Omental fat pad (tissue), 4 donors: ENCODE measurements around the gene PHF12. TPM values are rescaled to one million over a fixed set of nuclear protein-coding genes. Genes with fewer than 3 reads are reported as not detected.
A peak's percentile ranks its signal among the peaks of the same experiment; 100 is the strongest.

ENCODE experiments used
- ATAC-seq: fragments of 150-250 bp; one replicate; pipeline ENCODE4 v1.9.1; 2016; ENCODE audit warnings: mild to moderate bottlenecking, moderate library complexity; ENCODE audit not compliant: low FRiP score
- DNase-seq: peaks from one replicate; pipeline ENCODE4 v3.0.0-alpha.2; 2019; ENCODE audit warnings: low spot score
- total RNA-seq, 4 donors: library from RNA; depleted of rRNA; stranded (reverse); fragments of >200 nt; gene quantifications; one replicate each; pipeline ENCODE4 v1.1.0, GENCODE V29; 2016
- TF ChIP-seq, protein P1 (sequence below), 3 donors: fragments of 450-650 bp; IDR thresholded peaks; one replicate each; pipeline ENCODE4 v1.5.1; 2016 to 2017; ENCODE audit warnings: antibody characterized with exemption in 3 of 3, mild to moderate bottlenecking in 3 of 3, moderate library complexity in 2 of 3

The PHF12 gene
- total RNA-seq, 4 donors from 2014 or later = 15.6 to 47.1 (median 27.6) TPM

DNA sequence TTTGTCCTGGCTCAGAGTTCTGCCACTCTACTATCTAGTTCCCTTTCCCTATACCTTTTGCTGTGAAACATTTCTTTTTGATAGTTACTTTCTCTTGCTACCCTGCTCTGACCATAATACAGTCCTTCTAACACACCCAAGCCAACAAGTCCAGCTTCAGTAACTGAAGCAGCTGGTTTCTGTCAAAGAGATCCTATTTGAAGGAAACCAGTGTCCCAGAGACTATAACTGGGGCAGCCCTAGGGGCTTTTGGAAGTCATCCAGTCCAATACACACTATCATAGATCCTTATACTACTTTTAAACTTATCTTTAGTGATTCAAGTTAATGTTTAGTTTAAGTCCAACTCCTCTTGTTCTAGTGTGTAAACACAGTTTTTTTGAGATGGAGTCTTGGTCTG lies 31.1 kb downstream of the PHF12 start:
- ATAC-seq (no peak), DNase-seq (no peak)
- TF ChIP-seq, protein P1, sequence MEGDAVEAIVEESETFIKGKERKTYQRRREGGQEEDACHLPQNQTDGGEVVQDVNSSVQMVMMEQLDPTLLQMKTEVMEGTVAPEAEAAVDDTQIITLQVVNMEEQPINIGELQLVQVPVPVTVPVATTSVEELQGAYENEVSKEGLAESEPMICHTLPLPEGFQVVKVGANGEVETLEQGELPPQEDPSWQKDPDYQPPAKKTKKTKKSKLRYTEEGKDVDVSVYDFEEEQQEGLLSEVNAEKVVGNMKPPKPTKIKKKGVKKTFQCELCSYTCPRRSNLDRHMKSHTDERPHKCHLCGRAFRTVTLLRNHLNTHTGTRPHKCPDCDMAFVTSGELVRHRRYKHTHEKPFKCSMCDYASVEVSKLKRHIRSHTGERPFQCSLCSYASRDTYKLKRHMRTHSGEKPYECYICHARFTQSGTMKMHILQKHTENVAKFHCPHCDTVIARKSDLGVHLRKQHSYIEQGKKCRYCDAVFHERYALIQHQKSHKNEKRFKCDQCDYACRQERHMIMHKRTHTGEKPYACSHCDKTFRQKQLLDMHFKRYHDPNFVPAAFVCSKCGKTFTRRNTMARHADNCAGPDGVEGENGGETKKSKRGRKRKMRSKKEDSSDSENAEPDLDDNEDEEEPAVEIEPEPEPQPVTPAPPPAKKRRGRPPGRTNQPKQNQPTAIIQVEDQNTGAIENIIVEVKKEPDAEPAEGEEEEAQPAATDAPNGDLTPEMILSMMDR (IDR thresholded peaks at IDR 0.05) = no peak

DNA sequence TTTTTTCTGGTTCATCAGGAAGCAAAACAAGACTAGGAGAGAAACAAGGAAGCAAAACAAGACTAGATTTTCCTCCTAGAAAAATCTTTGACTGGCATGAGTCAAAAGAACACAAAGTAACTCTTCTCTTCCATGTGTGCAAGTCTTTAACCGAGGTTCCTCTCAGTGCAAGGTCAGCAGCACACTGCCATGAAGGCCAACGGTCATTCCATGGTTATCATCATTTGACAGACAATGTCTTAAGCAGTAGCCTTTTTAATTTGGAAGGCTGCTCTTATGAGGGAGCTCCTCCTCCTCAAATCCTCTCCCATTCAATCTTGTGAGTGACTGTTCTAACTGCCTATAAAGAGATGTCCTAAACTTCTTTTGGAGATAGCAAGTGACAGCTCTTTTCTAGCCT lies 33.0 kb downstream of the PHF12 start:
- DNase-seq = no peak
- TF ChIP-seq, protein P1 (IDR thresholded peaks at IDR 0.05) = no peak
- no peak for ATAC-seq

DNA sequence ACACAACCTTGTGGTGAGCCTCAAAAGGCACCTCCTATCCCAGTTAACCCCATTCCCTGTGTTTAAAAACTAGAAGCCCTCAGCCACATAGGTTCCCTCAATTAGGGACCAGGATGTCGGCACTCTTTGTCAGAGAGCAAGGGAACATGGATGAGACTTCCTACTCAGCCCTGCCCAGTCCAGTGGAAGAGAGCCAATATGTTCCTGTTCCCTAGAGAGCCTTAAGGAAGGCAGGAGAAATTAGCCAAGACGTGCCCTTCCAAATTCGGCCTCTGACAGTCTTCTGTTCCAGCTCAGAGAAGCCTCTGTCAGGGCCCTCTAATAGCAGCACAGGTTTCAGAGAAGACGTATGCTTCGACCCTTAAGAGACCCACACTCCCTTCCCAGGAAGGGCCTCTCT lies 33.9 kb downstream of the PHF12 start:
- TF ChIP-seq, protein P1 (IDR thresholded peaks at IDR 0.05) = no peak
- ATAC-seq (no peak), DNase-seq (no peak)

DNA sequence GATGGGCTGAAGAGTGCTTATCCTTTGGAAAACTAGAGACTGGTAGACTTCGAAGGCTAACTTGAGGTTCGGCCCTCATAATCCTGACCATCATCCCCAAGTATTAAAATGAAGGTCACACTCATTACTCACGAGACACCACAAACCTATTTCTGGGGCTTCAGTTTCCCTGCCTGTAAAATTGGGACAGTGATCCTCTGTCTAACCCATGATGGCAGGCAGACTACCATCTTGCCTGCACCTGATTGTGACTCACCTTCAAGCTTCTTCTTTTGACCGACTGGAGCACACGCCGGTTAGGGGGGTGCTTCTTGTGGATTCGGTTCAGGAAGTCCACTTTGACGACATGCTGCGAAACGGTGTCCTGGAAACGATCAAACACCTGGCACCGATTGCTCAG lies 34.3 kb downstream of the PHF12 start:
- DNase-seq (no peak), ATAC-seq (no peak)
- TF ChIP-seq, protein P1 (IDR thresholded peaks at IDR 0.05) = no peak

GRCh38 chr17:28916302-28916934 lies 34.9 kb downstream of the PHF12 start:
- ATAC-seq = no peak

DNA sequence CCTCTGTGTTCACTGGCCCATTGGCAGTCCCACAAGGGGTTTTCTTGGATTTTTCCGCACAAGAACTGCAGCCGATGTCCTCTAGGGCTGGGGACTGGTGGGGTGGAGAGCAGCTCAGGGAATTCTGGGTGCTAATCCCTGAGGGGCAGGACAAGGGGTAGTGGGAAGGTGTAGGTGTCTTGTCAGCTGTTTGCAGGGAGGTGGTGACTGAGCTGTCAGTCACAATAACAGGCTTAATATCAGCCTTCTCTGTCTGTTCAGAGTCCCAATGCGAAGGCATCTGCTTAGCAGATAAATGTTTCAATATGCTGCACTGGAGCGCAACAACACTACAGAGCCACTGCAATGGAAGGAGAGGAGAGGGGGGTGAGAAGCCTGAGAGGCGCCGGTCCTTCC lies 38.4 kb downstream of the PHF12 start:
- ATAC-seq (no peak), DNase-seq (no peak)
- TF ChIP-seq, protein P1 (IDR thresholded peaks at IDR 0.05) = no peak

More at GRCh38 chr17:28916302-28916934, 34.9 kb downstream of the PHF12 start:
- TF ChIP-seq, protein P1 (IDR thresholded peaks at IDR 0.05) = peak in 1 of 3 donors; percentile 30
- no peak for DNase-seq

DNA sequence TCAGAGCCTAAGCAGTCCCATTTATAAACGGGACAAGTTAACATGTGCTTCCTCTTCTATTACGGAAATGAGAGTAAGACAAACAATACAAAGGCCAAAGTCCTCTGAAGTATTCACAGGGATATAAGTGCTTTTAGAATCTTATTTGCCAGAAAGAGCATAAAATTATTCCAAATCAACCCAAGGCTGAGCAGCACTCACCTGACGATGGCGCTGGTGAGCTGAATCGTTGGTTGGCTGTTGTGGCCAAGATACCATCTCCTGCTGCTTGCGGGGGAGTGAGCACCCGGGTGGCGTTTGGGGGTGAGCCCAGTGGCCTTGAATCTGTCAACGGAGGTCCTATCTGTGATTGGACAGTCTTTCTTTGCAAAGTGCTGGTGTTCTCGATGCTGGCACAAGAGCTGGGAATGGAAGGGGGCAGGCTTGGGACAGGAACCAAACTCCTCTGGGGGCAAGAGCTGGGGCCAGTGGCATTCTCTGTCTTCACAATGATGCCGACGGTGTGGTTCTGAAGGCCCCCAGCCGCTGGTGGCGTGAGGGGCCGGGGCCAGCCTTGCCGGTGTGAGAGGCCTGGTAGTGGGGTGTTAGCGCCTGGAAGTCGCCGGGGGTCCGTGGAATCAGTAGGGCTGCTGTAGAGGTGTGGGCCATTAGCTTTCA lies 38.9 kb downstream of the PHF12 start:
- TF ChIP-seq, protein P1 (IDR thresholded peaks at IDR 0.05) = no peak
- ATAC-seq = no peak
- DNase-seq = no peak
